H1 (cell line): ENCODE measurements around the gene C1orf52. TPM values are rescaled to one million over a fixed set of nuclear protein-coding genes. Genes with fewer than 3 reads are reported as not detected.

Experiments used
- CHD1 ChIP-seq: IDR thresholded peaks from 2 replicates; pipeline ENCODE4 v1.6.1; 2012; ENCODE audit warnings: low read depth, low read length, improper control_type of control experiment
- CHD7 ChIP-seq: fragments of 300-600 bp; sonication (generic); IDR thresholded peaks from 2 replicates; pipeline ENCODE4 v1.7.1; 2012; ENCODE audit warnings: low read length, moderate library complexity, mild to moderate bottlenecking, inconsistent platforms; ENCODE audit not compliant: insufficient replicate concordance
- EGR1 ChIP-seq: IDR thresholded peaks from 2 replicates; pipeline ENCODE4 v1.6.1; 2011; ENCODE audit warnings: low read depth, low read length, borderline replicate concordance
- PHF8 ChIP-seq: fragments of 200-600 bp; sonication (generic); conservative IDR thresholded peaks from 2 replicates; pipeline ENCODE4 v1.7.1; 2012; ENCODE audit warnings: low read depth, mild to moderate bottlenecking, inconsistent platforms, low read length, moderate library complexity
- RAD21 ChIP-seq, 2 experiments: IDR thresholded peaks in 1 of 2; conservative IDR thresholded peaks in 1 of 2; 2 replicates each; pipeline ENCODE4 v1.6.1; 2011; ENCODE audit warnings: low read depth in 2 of 2, low read length in 2 of 2, improper control_type of control experiment in 1 of 2, inconsistent platforms in 1 of 2, mild to moderate bottlenecking in 1 of 2, moderate library complexity in 1 of 2
- SIX5 ChIP-seq: IDR thresholded peaks from 2 replicates; pipeline ENCODE4 v1.6.1; 2011; ENCODE audit warnings: mild to moderate bottlenecking, low read depth, low read length
- SRF ChIP-seq: IDR thresholded peaks from 2 replicates; pipeline ENCODE4 v1.6.1; 2011; ENCODE audit warnings: mild to moderate bottlenecking, low read depth, low read length, moderate library complexity
- USF2 ChIP-seq: IDR thresholded peaks from 2 replicates; pipeline ENCODE4 v1.6.1; 2011; ENCODE audit warnings: low read length, improper control_type of control experiment
- ZNF274 ChIP-seq: IDR thresholded peaks from 2 replicates; pipeline ENCODE4 v1.7.0; 2012; ENCODE audit warnings: low read length, borderline replicate concordance; ENCODE audit errors: extremely low read depth
- polyA plus RNA-seq, 7 experiments: library from polyadenylated mRNA; depleted of rRNA in 3 of 7; stranded (reverse) in 5 of 7; unstranded in 2 of 7; fragments of >200 nt in 5 of 7; fragments of 200-250 nt in 2 of 7; gene quantifications; 1 replicate in 5 of 7; 2 replicates in 1 of 7; 4 replicates in 1 of 7; pipeline versions ENCODE4 v1.2.1 to v1.2.3, GENCODE V29; 2011 to 2013; ENCODE audit warnings: missing spikeins in 2 of 7, mixed read lengths in 2 of 7
- total RNA-seq: library from RNA; stranded (reverse); fragmentation: NEBNext Ultra II Directional; extraction: Animal tissue kit (Norgen Biotek cat#: 25700); gene quantifications from 2 replicates; pipeline ENCODE4 v1.2.1, GENCODE V29; 2021

The C1orf52 gene
- total and polyA plus RNA-seq, 2 of the 8 experiments (the other 6 are each of a cell fraction or from before 2014, with no cell fraction given), result 29.2 to 39.1 TPM

GRCh38 chr1:85201340-85202091, 57.9 kb downstream of the C1orf52 start (continued):
- TF ChIP-seq USF2, result no peak
- peak in 1 of 2 experiments; percentile 17; a peak in 1 of 4 replicates for TF ChIP-seq RAD21 (IDR thresholded peaks at IDR 0.05 in 1 of 2, conservative IDR thresholded peaks at IDR 0.05 in 1 of 2; ENCODE audit: low read depth in 2 of 2, low read length in 2 of 2)
- peak; percentile 96 for TF ChIP-seq EGR1
- no peak for TF ChIP-seq ZNF274
- no peak for TF ChIP-seq SRF
- no peak for TF ChIP-seq CHD1
- no peak for TF ChIP-seq SIX5
- peak; percentile 73 for TF ChIP-seq PHF8
- peak; percentile 31 for TF ChIP-seq CHD7
